Stimulated activated CD4-positive, alpha-beta T cell treated with anti-CD3 and anti-CD28 coated beads, Interleukin-1b, Interleukin-23, amount 100 ng/mL, for 48 hours (primary cell): ENCODE data around the gene TMEM80.

Experiments used
- DNase-seq: peaks from one replicate; pipeline ENCODE4 v3.0.0-alpha.2; 2020

TMEM80 gene

GRCh38 chr11:702462-703461, 7.1 kb downstream of the TMEM80 start:
- no peak for DNase-seq

GRCh38 chr11:703506-703905, 7.9 kb downstream of the TMEM80 start:
- no peak for DNase-seq

GRCh38 chr11:704228-704674, 8.6 kb downstream of the TMEM80 start:
- DNase-seq: no peak

- DNase-seq: no peak
Observed at GRCh38 chr11:704781-705645, 9.4 kb downstream of the TMEM80 start.

- DNase-seq: no peak
Observed at GRCh38 chr11:705646-706438, 10.2 kb downstream of the TMEM80 start, which contains the start of gene EPS8L2. TSS of gene EPS8L2 (plus strand) at chr11:706231. CDS start at chr11:709408, 3,177 bp downstream.

GRCh38 chr11:706439-706956, 10.9 kb downstream of the TMEM80 start:
- DNase-seq: no peak

- DNase-seq: no peak
Observed at GRCh38 chr11:706957-707816, 11.6 kb downstream of the TMEM80 start.

GRCh38 chr11:707817-708420, 12.3 kb downstream of the TMEM80 start:
- no peak for DNase-seq

GRCh38 chr11:708511-708910, 12.9 kb downstream of the TMEM80 start:
- DNase-seq: no peak

- no peak for DNase-seq
Observed at GRCh38 chr11:709109-709997, 13.7 kb downstream of the TMEM80 start.

- DNase-seq: no peak
Observed at GRCh38 chr11:714436-714835, 18.8 kb downstream of the TMEM80 start.

- DNase-seq: no peak
Observed at GRCh38 chr11:719214-720016, 23.8 kb downstream of the TMEM80 start.

GRCh38 chr11:720017-720641, 24.5 kb downstream of the TMEM80 start:
- no peak for DNase-seq

GRCh38 chr11:720642-721246, 25.1 kb downstream of the TMEM80 start:
- DNase-seq: no peak

- no peak for DNase-seq
Observed at GRCh38 chr11:721247-721740, 25.7 kb downstream of the TMEM80 start.

GRCh38 chr11:721741-722345, 26.2 kb downstream of the TMEM80 start:
- DNase-seq: no peak

GRCh38 chr11:722346-722811, 26.8 kb downstream of the TMEM80 start:
- DNase-seq: no peak
